ENCODE results near the gene SDF4.

The SDF4 gene

DNA sequence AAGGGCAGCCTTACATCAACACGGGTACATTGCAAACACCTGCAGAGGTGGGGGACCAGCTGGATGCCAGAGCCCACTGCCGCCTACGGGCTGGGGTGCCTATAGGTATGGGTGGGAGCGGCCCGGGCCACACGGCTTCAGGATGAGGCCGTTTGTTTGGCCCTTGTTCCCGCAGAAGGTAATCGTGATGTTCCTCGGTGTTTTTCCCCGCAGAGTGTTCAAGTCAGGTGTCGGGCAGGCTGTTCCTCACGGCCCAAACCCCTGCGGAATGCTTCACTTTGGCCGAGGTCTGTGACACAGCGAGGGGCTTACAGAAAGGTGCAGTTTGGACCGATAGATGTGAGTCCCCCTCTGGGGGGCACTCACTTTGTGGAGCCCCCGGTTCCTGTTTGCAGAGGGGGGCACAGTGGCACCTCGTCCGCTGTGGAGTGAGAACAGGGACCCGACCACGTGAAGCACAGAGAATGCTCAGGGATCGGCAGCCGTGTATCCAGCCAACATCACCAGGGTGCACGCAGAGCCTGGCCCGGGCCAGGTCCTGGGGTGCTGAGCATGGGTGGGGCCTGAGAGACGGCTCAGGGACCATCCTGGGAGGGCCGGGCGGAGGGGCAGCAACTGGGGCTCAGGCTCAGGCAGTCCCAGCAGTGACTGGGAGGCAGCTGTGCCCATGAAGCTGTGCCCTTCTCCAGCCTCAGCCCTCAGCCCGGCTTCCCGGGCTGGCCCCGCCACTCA, 58.6 kb downstream of the SDF4 start:
- Histone ChIP-seq H3K36me3 (ENCODE audit: insufficient read depth, low read depth, low read length) (no peaks in the 10 kb centered on the region), H3K9ac (ENCODE audit: low read depth, low read length) (no peak overlapping the region), H3K4me1 (ENCODE audit: insufficient read depth, low read length) (peaks cover 10% of the 10 kb centered on the region), H3K4me3 (ENCODE audit: low read length) (peak overlapping the region; percentile 46; the same call in 1 of the 2 replicates), H3K27me3 (ENCODE audit: insufficient read depth, low read length) (peaks cover 17% of the 10 kb centered on the region), H3K27ac (ENCODE audit: low read length) (no peak overlapping the region), H3K9me3 (ENCODE audit: insufficient read depth, low read depth, low read length) (no peaks in the 10 kb centered on the region)

- H3K4me1 ChIP-seq (ENCODE audit: insufficient read depth, low read length): peaks cover 5% of the 10 kb centered on the region
- H3K36me3 ChIP-seq (ENCODE audit: insufficient read depth, low read depth, low read length): no peaks in the 10 kb centered on the region
- H3K9ac ChIP-seq (ENCODE audit: low read depth, low read length): no peak overlapping the region
- H3K27me3 ChIP-seq (ENCODE audit: insufficient read depth, low read length): peaks cover 15% of the 10 kb centered on the region
- H3K9me3 ChIP-seq (ENCODE audit: insufficient read depth, low read depth, low read length): no peaks in the 10 kb centered on the region
- H3K27ac ChIP-seq (ENCODE audit: low read length): no peak overlapping the region
- H3K4me3 ChIP-seq (ENCODE audit: low read length): no peak overlapping the region
Observed at GRCh38 chr1:1171546-1172340, 60.1 kb downstream of the SDF4 start.

GRCh38 chr1:1171161-1171545, 60.6 kb downstream of the SDF4 start:
- Histone ChIP-seq H3K4me1 (ENCODE audit: insufficient read depth, low read length) (no peaks in the 10 kb centered on the region; the same call in 1 of the 2 replicates), H3K9me3 (ENCODE audit: insufficient read depth, low read depth, low read length) (no peaks in the 10 kb centered on the region), H3K27me3 (ENCODE audit: insufficient read depth, low read length) (peaks cover 9% of the 10 kb centered on the region), H3K27ac (ENCODE audit: low read length) (no peak overlapping the region), H3K9ac (ENCODE audit: low read depth, low read length) (no peak overlapping the region), H3K36me3 (ENCODE audit: insufficient read depth, low read depth, low read length) (no peaks in the 10 kb centered on the region), H3K4me3 (ENCODE audit: low read length) (no peak overlapping the region)

- no peak overlapping the region for H3K27ac ChIP-seq (ENCODE audit: low read length)
- H3K9me3 ChIP-seq (ENCODE audit: insufficient read depth, low read depth, low read length): no peaks in the 10 kb centered on the region
- H3K9ac ChIP-seq (ENCODE audit: low read depth, low read length): no peak overlapping the region
- no peaks in the 10 kb centered on the region; the same call in 1 of the 2 replicates for H3K4me1 ChIP-seq (ENCODE audit: insufficient read depth, low read length)
- no peaks in the 10 kb centered on the region for H3K36me3 ChIP-seq (ENCODE audit: insufficient read depth, low read depth, low read length)
- no peak overlapping the region for H3K4me3 ChIP-seq (ENCODE audit: low read length)
- H3K27me3 ChIP-seq (ENCODE audit: insufficient read depth, low read length): peaks cover 3% of the 10 kb centered on the region
Observed at GRCh38 chr1:1170215-1171091, 61.3 kb downstream of the SDF4 start.

DNA sequence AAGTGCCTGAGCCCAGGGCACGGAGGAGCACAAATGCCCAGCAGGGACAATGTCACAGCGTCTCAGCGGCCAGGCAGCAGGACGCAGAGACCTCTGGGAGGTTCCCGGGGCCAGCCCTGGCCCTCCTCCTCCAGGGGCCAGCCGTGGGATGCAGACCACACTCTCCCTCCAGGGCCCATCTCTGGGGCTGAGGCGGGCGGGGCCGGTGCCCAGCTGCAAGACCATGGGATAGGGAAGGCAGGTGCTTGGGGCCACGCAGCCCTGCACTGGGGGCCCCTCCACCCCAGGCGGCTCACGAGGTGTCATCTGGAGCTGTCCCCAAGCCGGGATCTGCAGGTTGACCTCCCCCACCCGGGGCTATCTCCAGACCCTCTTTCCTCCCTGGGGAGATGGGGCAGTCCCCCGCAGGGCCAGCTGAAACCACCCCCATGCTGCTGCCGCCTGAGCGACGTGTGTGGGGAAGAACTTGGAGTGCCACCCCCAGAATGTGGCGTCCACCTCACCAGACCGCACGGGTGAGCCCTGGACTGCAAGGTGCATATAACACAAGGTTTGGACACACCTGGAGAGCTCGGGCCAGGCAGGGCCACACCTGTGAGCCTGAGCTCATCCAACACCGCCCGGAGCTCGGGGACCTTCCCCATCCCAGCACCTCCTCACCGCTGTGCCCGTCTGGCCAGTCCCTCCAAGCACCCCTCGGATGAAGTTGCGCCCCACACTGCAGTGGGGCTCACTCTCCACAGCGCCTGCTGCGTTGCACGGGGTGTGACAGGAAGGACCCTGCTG, 62.2 kb downstream of the SDF4 start:
- Histone ChIP-seq H3K9me3 (ENCODE audit: insufficient read depth, low read depth, low read length) (no peaks in the 10 kb centered on the region), H3K27me3 (ENCODE audit: insufficient read depth, low read length) (no peaks in the 10 kb centered on the region), H3K4me1 (ENCODE audit: insufficient read depth, low read length) (no peaks in the 10 kb centered on the region; the same call in 1 of the 2 replicates), H3K36me3 (ENCODE audit: insufficient read depth, low read depth, low read length) (no peaks in the 10 kb centered on the region), H3K27ac (ENCODE audit: low read length) (no peak overlapping the region), H3K9ac (ENCODE audit: low read depth, low read length) (no peak overlapping the region), H3K4me3 (ENCODE audit: low read length) (no peak overlapping the region)

GRCh38 chr1:1168451-1169411, 63.1 kb downstream of the SDF4 start:
- Histone ChIP-seq H3K27ac (ENCODE audit: low read length) (no peak overlapping the region), H3K9me3 (ENCODE audit: insufficient read depth, low read depth, low read length) (no peaks in the 10 kb centered on the region), H3K9ac (ENCODE audit: low read depth, low read length) (no peak overlapping the region), H3K27me3 (ENCODE audit: insufficient read depth, low read length) (no peaks in the 10 kb centered on the region; the same call in 1 of the 2 replicates), H3K4me3 (ENCODE audit: low read length) (no peak overlapping the region), H3K36me3 (ENCODE audit: insufficient read depth, low read depth, low read length) (no peaks in the 10 kb centered on the region), H3K4me1 (ENCODE audit: insufficient read depth, low read length) (no peaks in the 10 kb centered on the region; the same call in 1 of the 2 replicates)

GRCh38 chr1:1167841-1168450, 63.9 kb downstream of the SDF4 start:
- H3K4me1 ChIP-seq (ENCODE audit: insufficient read depth, low read length): no peaks in the 10 kb centered on the region; the same call in 1 of the 2 replicates
- H3K27me3 ChIP-seq (ENCODE audit: insufficient read depth, low read length): no peaks in the 10 kb centered on the region; the same call in 1 of the 2 replicates
- no peak overlapping the region for H3K4me3 ChIP-seq (ENCODE audit: low read length)
- no peak overlapping the region for H3K27ac ChIP-seq (ENCODE audit: low read length)
- H3K9me3 ChIP-seq (ENCODE audit: insufficient read depth, low read depth, low read length): no peaks in the 10 kb centered on the region
- H3K36me3 ChIP-seq (ENCODE audit: insufficient read depth, low read depth, low read length): no peaks in the 10 kb centered on the region
- H3K9ac ChIP-seq (ENCODE audit: low read depth, low read length): no peak overlapping the region

GRCh38 chr1:1167398-1167821, 64.4 kb downstream of the SDF4 start:
- Histone ChIP-seq H3K4me1 (ENCODE audit: insufficient read depth, low read length) (no peaks in the 10 kb centered on the region; the same call in 1 of the 2 replicates), H3K9ac (ENCODE audit: low read depth, low read length) (no peak overlapping the region), H3K27ac (ENCODE audit: low read length) (no peak overlapping the region), H3K36me3 (ENCODE audit: insufficient read depth, low read depth, low read length) (no peaks in the 10 kb centered on the region), H3K27me3 (ENCODE audit: insufficient read depth, low read length) (no peaks in the 10 kb centered on the region; the same call in 1 of the 2 replicates), H3K9me3 (ENCODE audit: insufficient read depth, low read depth, low read length) (no peaks in the 10 kb centered on the region), H3K4me3 (ENCODE audit: low read length) (no peak overlapping the region)
